GM13977 (cell line): Measurements from ENCODE around the gene ANAPC5.
"Not testable (repeated sequence)": the region's sequence is repeated elsewhere in the genome, so short reads cannot be mapped to it uniquely, and the experiment has no call there.

Source experiments
- DNase-seq: peaks from one replicate; pipeline ENCODE4 v3.0.0; 2012; ENCODE audit warnings: low spot score
- CTCF ChIP-seq: IDR thresholded peaks from 2 replicates; pipeline ENCODE4 v1.5.1; 2012; ENCODE audit warnings: mild to moderate bottlenecking, control low read depth; ENCODE audit not compliant: insufficient read depth; ENCODE audit errors: extremely low read depth, missing control alignments
- in situ Hi-C: fragments of 300-500 bp; cut with MboI; formaldehyde crosslinking; loops from one replicate; pipeline ENCODE4 v1.12.0; 2022; ENCODE audit warnings: low sequenced_read_pairs, low pct_unique_long_range_greater_than_20kb, mixed read lengths, inconsistent platforms; ENCODE audit not compliant: unreplicated experiment

ANAPC5 gene

GRCh38 chr12:121325922-121326396 lies 26.3 kb downstream of the ANAPC5 start:
- TF ChIP-seq CTCF = no peak
- in situ Hi-C loops = loop anchor here (25.0 kb wide), 1 partner anchor 336 kb away; the partner anchor contains the start of gene MORN3
- DNase-seq = no peak

GRCh38 chr12:121323908-121324307 lies 28.3 kb downstream of the ANAPC5 start:
- in situ Hi-C loops = no loop called here
- TF ChIP-seq CTCF = no peak

GRCh38 chr12:121318121-121318520 lies 34.1 kb downstream of the ANAPC5 start:
- in situ Hi-C loops = no loop called here
- TF ChIP-seq CTCF = no peak
- no peak for DNase-seq

More at GRCh38 chr12:121323908-121324307, 28.3 kb downstream of the ANAPC5 start:
- no peak for DNase-seq

- in situ Hi-C loops = no loop called here
- TF ChIP-seq CTCF = no peak
- DNase-seq = no peak
Observed at GRCh38 chr12:121314431-121314830, 37.8 kb downstream of the ANAPC5 start.

GRCh38 chr12:121310231-121310630 lies 42.0 kb downstream of the ANAPC5 start:
- DNase-seq, in situ Hi-C loops: not testable (repeated sequence)

GRCh38 chr12:121307397-121307796 lies 44.8 kb downstream of the ANAPC5 start:
- in situ Hi-C loops, DNase-seq: not testable (repeated sequence)

- DNase-seq = no peak
- in situ Hi-C loops = no loop called here
- TF ChIP-seq CTCF = no peak
Observed at GRCh38 chr12:121304306-121304705, 47.9 kb downstream of the ANAPC5 start.

GRCh38 chr12:121301876-121302275 lies 50.3 kb downstream of the ANAPC5 start:
- in situ Hi-C loops = no loop called here
- no peak for TF ChIP-seq CTCF
- DNase-seq = no peak
